ENCODE measurements around the gene TASP1.

DNA sequence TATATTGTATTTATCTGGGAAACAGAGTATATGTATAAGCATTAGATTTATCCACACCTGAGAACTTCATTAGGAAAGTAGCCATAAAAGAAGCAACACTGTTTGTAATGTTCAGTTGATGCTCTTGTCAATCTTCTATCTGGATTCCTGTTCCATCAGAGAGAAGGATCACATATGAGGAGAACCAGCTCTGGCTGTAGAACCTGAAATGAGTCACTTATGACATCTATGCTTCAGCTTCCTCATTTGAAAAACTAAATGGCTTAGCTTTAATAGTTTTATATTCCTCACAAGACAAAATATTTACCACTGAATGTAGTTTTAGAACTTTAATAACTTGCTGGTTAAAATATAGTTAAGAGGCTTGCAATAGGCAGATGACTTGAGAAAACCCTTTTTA, 144.7 kb downstream of the TASP1 start:
- TF ChIP-seq POLR2A (IDR thresholded peaks at IDR 0.05): no peak
- TF ChIP-seq, protein P1, sequence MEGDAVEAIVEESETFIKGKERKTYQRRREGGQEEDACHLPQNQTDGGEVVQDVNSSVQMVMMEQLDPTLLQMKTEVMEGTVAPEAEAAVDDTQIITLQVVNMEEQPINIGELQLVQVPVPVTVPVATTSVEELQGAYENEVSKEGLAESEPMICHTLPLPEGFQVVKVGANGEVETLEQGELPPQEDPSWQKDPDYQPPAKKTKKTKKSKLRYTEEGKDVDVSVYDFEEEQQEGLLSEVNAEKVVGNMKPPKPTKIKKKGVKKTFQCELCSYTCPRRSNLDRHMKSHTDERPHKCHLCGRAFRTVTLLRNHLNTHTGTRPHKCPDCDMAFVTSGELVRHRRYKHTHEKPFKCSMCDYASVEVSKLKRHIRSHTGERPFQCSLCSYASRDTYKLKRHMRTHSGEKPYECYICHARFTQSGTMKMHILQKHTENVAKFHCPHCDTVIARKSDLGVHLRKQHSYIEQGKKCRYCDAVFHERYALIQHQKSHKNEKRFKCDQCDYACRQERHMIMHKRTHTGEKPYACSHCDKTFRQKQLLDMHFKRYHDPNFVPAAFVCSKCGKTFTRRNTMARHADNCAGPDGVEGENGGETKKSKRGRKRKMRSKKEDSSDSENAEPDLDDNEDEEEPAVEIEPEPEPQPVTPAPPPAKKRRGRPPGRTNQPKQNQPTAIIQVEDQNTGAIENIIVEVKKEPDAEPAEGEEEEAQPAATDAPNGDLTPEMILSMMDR (IDR thresholded peaks at IDR 0.05): no peak
